M059J (cell line): ENCODE data around the gene NEMP2. TPM values are rescaled to one million over a fixed set of nuclear protein-coding genes. Genes with fewer than 3 reads are reported as not detected.
"Not testable (repeated sequence)": the region's sequence is repeated elsewhere in the genome, so short reads cannot be mapped to it uniquely, and the experiment has no call there.

ENCODE experiments used
- DNase-seq: peaks from one replicate; pipeline ENCODE4 v3.0.0-alpha.2; 2012; ENCODE audit warnings: low read depth
- total RNA-seq: library from RNA; depleted of rRNA; stranded (reverse); fragments of >200 nt; shearing (Covaris generic); gene quantifications from 2 replicates; pipeline ENCODE4 v1.2.3, GENCODE V29; 2014

NEMP2 gene
- total RNA-seq, 1 experiment from 2014 or later = 9.5 TPM

GRCh38 chr2:190526105-190526750 lies 8.3 kb downstream of the NEMP2 start:
- no peak for DNase-seq

GRCh38 chr2:190524928-190525327 lies 9.6 kb downstream of the NEMP2 start:
- no peak for DNase-seq

GRCh38 chr2:190519975-190520767 lies 14.4 kb downstream of the NEMP2 start:
- DNase-seq = no peak

GRCh38 chr2:190517468-190517867 lies 17.1 kb downstream of the NEMP2 start:
- no peak for DNase-seq

- no peak for DNase-seq
Observed at GRCh38 chr2:190515687-190516086, 18.8 kb downstream of the NEMP2 start.

- no peak for DNase-seq
Observed at GRCh38 chr2:190514676-190515075, 19.8 kb downstream of the NEMP2 start.

- no peak for DNase-seq
Observed at GRCh38 chr2:190513877-190514276, 20.6 kb downstream of the NEMP2 start.

GRCh38 chr2:190512539-190513095 lies 21.9 kb downstream of the NEMP2 start:
- DNase-seq = no peak

- DNase-seq = peak; percentile 43
Observed at GRCh38 chr2:190511104-190511503, 23.4 kb downstream of the NEMP2 start.

GRCh38 chr2:190509895-190510294 lies 24.6 kb downstream of the NEMP2 start:
- DNase-seq = not testable (repeated sequence)

- no peak for DNase-seq
Observed at GRCh38 chr2:190507135-190507534, 27.4 kb downstream of the NEMP2 start.

- DNase-seq = no peak
Observed at GRCh38 chr2:190506666-190507065, 27.9 kb downstream of the NEMP2 start.

- DNase-seq = no peak
Observed at GRCh38 chr2:190505696-190506095, 28.8 kb downstream of the NEMP2 start.

GRCh38 chr2:190504912-190505311 lies 29.6 kb downstream of the NEMP2 start:
- peak; percentile 11 for DNase-seq

GRCh38 chr2:190503088-190503487 lies 31.4 kb downstream of the NEMP2 start:
- DNase-seq = no peak

GRCh38 chr2:190501702-190502407 lies 32.7 kb downstream of the NEMP2 start:
- no peak for DNase-seq

- DNase-seq = no peak
Observed at GRCh38 chr2:190501231-190501630, 33.3 kb downstream of the NEMP2 start.

GRCh38 chr2:190500054-190500502 lies 34.4 kb downstream of the NEMP2 start:
- no peak for DNase-seq

- DNase-seq = no peak
Observed at GRCh38 chr2:190499273-190499672, 35.2 kb downstream of the NEMP2 start.

- DNase-seq = peak; percentile 36
Observed at GRCh38 chr2:190497428-190497827, 37.1 kb downstream of the NEMP2 start.

GRCh38 chr2:190494600-190495227 lies 39.8 kb downstream of the NEMP2 start:
- not testable (repeated sequence) for DNase-seq

- DNase-seq = no peak
Observed at GRCh38 chr2:190493095-190493494, 41.4 kb downstream of the NEMP2 start.
